MG63 (cell line): ENCODE measurements around the gene GEMIN2. TPM values are rescaled to one million over a fixed set of nuclear protein-coding genes. Genes with fewer than 3 reads are reported as not detected.
"Not testable (repeated sequence)": the region's sequence is repeated elsewhere in the genome, so short reads cannot be mapped to it uniquely, and the experiment has no call there.

Source experiments
- DNase-seq: peaks from one replicate; pipeline ENCODE4 v3.0.0-alpha.2; 2020
- H3K27me3 ChIP-seq: fragments of 250-450 bp; sonication (Bioruptor Pico); 2 replicates; pipeline ENCODE4 v1.5.1; 2020; ENCODE audit warnings: mild to moderate bottlenecking, moderate library complexity
- H3K36me3 ChIP-seq: fragments of 250-450 bp; sonication (Bioruptor Pico); 2 replicates; pipeline ENCODE4 v1.5.1; 2020; ENCODE audit warnings: mild to moderate bottlenecking, moderate library complexity
- H3K4me3 ChIP-seq: fragments of 250-450 bp; sonication (Bioruptor Pico); 2 replicates; pipeline ENCODE4 v1.5.1; 2020; ENCODE audit warnings: mild to moderate bottlenecking, moderate library complexity
- H3K9me3 ChIP-seq: fragments of 250-450 bp; sonication (Bioruptor Pico); 2 replicates; pipeline ENCODE4 v1.5.1; 2020; ENCODE audit warnings: mild to moderate bottlenecking, moderate library complexity
- total RNA-seq: library from RNA; depleted of rRNA; stranded (reverse); fragments of >200 nt; shearing (Covaris generic); gene quantifications from 2 replicates; pipeline ENCODE4 v1.2.3, GENCODE V29; 2014; ENCODE audit warnings: low replicate concordance; rRNA removed

GEMIN2 gene, protein sequence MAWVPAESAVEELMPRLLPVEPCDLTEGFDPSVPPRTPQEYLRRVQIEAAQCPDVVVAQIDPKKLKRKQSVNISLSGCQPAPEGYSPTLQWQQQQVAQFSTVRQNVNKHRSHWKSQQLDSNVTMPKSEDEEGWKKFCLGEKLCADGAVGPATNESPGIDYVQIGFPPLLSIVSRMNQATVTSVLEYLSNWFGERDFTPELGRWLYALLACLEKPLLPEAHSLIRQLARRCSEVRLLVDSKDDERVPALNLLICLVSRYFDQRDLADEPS
- 30.3 and 33.7 TPM in 2 replicates for total RNA-seq

DNA sequence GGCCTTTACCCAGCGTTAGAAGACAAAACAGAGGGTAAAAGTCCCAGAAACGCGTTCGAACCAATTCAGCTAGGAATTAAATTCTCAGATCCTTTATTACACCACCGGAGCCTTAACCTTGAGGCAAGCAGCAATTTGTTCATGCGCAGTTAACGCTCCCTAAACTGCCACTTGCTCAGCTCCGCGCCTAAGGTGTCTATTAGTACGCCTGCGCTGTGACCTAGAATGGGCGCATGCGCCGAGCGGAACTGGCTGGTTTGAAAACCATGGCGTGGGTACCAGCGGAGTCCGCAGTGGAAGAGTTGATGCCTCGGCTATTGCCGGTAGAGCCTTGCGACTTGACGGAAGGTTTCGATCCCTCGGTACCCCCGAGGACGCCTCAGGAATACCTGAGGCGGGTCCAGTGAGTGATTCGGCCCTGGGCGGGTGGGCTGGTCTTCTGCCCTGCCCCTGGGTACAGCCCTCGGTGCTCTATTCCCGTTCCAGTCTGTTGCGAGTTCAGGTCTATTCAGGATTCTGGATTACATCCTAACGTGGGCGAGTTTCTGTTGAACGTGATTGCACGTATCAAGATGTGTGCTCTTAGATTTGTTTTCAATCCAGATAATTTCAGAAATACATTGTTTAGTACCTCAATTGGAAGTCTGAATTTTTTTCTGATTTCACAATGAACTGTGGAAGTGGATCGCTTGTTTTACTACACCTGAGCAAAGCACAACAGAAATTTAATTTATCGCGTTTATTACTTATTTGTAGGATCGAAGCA, at the start of gene GEMIN2:
Gene GEMIN2, plus strand, starts transcription at position 251 of the 766 bp plus-strand sequence. Its CDS starts 16 bp downstream, at position 267.
- peaks cover 4% of the 10 kb centered on the region for H3K36me3 ChIP-seq
- peak; percentile 85 for DNase-seq

DNA sequence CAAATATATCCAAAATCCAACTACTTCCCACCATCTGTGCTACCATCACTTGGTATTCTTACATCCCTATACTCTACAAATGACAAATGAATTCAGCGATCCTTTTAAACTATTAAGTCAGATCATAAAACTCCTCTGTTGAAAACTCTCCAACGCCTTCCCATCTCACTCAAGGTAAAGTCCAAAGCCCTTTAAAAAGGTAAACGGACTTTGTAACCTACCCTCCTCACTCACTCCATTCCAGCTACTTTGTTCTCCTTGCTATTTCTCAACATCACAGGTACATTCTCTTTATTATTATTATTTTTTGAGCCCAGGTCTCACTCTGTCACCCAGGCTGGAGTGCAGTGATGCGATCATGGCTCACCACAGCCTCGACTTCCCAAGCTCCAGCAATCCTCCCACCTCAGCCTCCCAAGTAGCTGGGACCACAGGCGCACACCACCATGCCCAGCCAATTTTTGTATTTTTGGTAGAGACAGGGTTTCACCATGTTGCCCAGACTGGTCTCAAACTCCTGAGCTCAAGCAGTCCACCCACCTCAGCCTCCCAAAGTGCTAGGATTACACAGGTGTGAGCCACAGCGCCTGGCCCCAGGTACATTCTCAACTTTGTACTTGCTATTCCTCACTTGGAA, 44.8 kb upstream of the GEMIN2 start:
- H3K4me3 ChIP-seq, DNase-seq, H3K27me3 ChIP-seq, H3K9me3 ChIP-seq: not testable (repeated sequence)
- H3K36me3 ChIP-seq = peaks cover 12% of the 10 kb centered on the region

More for the DNA sequence above, at the start of gene GEMIN2:
- no peaks in the 10 kb centered on the region for H3K27me3 ChIP-seq
- H3K9me3 ChIP-seq = no peaks in the 10 kb centered on the region
- H3K4me3 ChIP-seq = peak within 1 kb of the TSS; percentile 77

DNA sequence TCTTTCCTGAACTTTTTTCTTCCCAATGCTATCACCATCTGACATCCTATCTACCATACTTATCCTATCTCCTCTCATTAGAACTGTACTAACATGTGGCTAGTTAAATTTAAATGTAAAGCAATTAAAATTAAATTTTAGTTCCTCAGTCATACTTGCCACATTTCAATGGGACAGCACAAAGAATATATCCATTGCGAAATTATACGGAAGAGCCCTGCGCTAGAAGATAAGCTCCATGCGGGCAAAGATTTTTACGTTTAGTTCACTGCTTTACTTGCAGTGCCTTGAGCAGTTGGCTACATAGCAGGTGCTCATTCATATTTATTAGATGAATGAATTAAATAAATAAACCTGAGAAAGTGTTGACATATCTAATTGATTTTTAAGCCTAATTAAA, 44.2 kb upstream of the GEMIN2 start:
- Histone ChIP-seq H3K27me3 (no peaks in the 10 kb centered on the region), H3K36me3 (peaks cover 13% of the 10 kb centered on the region), H3K9me3 (no peaks in the 10 kb centered on the region)

DNA sequence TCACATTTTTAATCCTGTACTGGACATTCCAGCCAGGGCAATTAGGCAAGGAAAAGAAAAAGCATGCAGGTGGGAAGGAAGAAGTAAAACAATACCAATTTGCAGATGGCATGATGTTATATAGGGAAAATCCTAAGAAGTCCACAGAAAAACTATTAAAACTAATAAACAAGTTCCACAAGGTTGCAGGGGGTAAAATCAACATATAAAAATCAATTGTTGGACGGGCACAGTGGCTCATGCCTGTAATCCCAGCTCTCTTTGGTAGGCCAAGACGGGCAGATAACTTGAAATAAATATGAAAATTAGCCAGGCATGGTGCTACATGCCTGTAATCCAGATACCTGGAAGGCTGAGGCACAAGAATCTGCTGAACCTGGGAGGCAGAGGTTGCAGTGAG, 43.0 kb upstream of the GEMIN2 start:
- Histone ChIP-seq H3K4me3 (no peak overlapping the region), H3K36me3 (peaks cover 13% of the 10 kb centered on the region)

More for the DNA sequence above, 44.2 kb upstream of the GEMIN2 start:
- no peak overlapping the region for H3K4me3 ChIP-seq
- DNase-seq = no peak

DNA sequence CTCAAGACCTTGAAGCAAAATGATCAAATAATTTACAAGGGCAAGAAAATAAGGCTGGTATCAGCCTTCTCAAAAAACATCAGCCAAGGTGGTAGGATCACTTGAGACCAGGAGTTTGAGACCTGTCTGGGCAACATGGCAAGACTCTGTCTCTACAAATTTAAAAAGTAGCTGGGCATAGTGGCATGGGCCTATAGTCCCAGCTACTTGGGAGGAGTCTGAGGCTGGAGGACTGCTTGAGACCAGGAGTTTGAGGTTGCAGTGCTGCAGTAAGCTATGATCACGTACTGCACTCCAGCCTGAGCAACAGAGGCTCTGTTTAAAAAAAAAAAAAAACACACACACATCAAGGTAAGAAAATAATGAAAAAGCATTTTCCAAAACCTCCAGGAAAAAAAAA, 33.2 kb upstream of the GEMIN2 start:
- Histone ChIP-seq H3K4me3 (no peak overlapping the region), H3K36me3 (peaks cover 10% of the 10 kb centered on the region), H3K27me3 (no peaks in the 10 kb centered on the region), H3K9me3 (no peaks in the 10 kb centered on the region)
- DNase-seq = no peak

More for the DNA sequence above, 43.0 kb upstream of the GEMIN2 start:
- no peak for DNase-seq
- no peaks in the 10 kb centered on the region for H3K27me3 ChIP-seq
- H3K9me3 ChIP-seq = no peaks in the 10 kb centered on the region

DNA sequence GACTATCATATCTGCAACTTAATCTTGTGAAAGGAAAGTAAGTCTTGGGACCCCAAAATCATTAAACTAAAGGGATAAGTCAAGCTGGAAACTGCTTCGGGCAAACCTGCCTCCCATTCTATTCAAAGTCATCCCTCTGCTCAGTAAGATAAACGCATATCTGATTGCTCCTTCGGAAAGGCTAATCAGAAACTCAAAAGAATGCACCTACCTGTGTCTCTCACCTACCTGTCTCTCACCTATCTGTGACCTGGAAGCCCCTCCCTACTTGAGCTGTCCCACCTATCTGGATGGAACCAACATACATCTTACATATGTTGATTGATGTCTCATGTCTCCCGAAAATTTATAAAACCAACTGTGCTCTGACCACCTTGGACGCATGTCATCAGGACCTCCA, 31.0 kb upstream of the GEMIN2 start:
- no peaks in the 10 kb centered on the region for H3K27me3 ChIP-seq
- H3K9me3 ChIP-seq = no peaks in the 10 kb centered on the region
- peaks cover 21% of the 10 kb centered on the region for H3K36me3 ChIP-seq
- H3K4me3 ChIP-seq = no peak overlapping the region
- no peak for DNase-seq

DNA sequence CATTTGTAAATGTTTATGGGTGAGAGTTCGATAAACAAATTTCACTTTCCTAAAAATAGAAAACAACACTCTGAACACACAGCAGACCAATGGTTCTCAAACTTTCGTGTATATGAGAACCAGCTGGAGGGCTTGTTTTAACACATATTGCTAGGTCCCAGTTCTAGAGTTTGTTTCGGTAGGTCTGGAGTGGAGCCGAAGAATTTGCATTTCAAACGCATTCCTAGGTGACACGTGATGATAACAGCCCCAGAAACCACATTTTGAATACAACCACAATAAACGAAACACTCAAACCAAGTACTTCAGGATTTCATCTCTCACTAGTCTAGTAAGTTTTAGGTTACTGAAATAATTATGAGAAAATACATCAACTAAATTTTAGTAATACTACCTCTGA, 28.2 kb upstream of the GEMIN2 start:
- DNase-seq = no peak
- H3K9me3 ChIP-seq = no peaks in the 10 kb centered on the region
- H3K4me3 ChIP-seq = no peak overlapping the region
- peaks cover 29% of the 10 kb centered on the region for H3K36me3 ChIP-seq
- no peaks in the 10 kb centered on the region for H3K27me3 ChIP-seq

DNA sequence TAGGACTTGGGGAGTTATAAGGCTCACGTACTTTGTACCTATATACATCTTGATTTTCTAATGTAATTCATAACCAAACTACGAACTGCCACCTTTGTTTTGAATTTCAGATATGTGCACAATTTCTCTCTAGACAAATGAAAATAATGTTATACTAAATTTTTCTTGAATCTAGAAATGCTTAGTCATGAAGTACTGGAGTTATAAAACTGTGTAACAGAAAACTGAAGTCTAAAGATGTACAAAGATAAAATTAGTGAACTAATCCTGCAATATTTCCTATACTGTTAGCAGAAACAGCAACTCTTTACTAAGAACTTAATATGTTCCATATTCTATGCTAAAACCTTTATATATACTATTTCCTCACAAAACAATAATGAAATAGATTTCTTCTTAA, 26.6 kb upstream of the GEMIN2 start:
- Histone ChIP-seq H3K27me3 (no peaks in the 10 kb centered on the region), H3K4me3 (no peak overlapping the region), H3K9me3 (no peaks in the 10 kb centered on the region), H3K36me3 (peaks cover 34% of the 10 kb centered on the region)
- no peak for DNase-seq

DNA sequence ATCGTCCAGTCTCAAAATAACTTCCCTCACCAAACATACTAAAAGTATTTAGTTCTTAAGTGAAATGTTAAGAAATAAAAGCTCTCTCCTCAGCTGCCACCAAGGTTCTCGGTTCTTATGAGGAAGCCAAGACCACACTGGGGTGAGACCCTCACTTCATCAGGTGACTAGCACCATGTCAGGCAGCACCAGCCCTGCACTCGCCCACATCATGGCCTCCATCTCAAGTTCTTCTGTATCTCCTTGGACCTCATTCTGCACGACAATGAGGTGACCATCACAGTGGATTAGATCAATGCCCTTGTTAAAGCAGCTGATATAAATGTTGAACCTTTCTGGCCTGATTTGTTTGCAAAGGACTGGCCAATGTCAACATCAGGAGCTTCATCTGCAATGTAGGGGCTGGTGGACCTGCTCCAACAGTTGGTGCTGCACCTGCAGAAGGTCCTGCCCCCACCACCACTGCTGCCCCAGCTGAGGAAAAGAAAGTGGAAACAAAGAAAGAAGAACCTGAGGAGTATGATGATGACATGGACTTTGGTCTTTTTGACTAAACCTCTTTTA, 23.5 kb upstream of the GEMIN2 start:
- DNase-seq = no peak
- no peak overlapping the region for H3K4me3 ChIP-seq
- H3K27me3 ChIP-seq = no peaks in the 10 kb centered on the region
- peaks cover 28% of the 10 kb centered on the region for H3K36me3 ChIP-seq
- no peaks in the 10 kb centered on the region for H3K9me3 ChIP-seq

DNA sequence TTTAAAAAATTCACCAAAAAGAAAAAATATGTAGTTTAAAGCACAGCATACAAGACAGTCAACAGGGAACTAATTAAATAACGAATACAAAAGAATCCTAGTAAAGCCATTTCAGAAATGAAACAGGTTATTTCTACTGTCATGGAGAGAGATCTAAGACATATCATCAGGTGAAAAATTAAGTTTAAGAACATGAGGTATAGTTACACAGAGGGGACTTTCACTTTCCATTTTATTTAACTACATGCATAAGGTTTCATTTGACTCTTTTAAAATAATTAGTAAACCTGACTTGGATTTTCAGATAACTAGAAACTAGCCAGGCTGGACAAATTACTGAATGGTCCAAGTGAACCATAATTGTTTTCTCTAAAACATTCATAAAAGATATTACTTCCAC, 22.4 kb upstream of the GEMIN2 start:
- no peaks in the 10 kb centered on the region for H3K27me3 ChIP-seq
- no peaks in the 10 kb centered on the region for H3K9me3 ChIP-seq
- peaks cover 27% of the 10 kb centered on the region for H3K36me3 ChIP-seq
- DNase-seq = no peak
- no peak overlapping the region for H3K4me3 ChIP-seq

DNA sequence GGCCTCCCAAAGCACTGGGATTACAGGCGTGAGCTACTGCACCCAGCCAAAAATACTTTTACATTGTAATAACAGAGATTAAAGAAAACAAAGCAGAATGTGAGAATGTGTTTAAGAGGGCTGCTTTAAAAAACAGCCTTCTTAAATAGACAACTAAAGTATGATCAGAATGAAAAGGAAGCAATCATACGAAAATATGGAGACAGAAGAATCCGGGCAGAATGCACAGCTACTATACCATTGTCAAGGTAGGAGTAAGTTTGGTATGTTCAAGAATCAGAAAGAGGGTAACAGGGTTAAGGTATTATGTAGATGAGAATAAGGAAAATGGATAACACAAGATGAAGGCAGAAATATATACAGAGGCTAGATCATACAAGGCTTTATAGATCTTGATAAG, 19.6 kb upstream of the GEMIN2 start:
- Histone ChIP-seq H3K4me3 (no peak overlapping the region), H3K36me3 (peaks cover 16% of the 10 kb centered on the region), H3K27me3 (no peaks in the 10 kb centered on the region), H3K9me3 (no peaks in the 10 kb centered on the region)
- no peak for DNase-seq

DNA sequence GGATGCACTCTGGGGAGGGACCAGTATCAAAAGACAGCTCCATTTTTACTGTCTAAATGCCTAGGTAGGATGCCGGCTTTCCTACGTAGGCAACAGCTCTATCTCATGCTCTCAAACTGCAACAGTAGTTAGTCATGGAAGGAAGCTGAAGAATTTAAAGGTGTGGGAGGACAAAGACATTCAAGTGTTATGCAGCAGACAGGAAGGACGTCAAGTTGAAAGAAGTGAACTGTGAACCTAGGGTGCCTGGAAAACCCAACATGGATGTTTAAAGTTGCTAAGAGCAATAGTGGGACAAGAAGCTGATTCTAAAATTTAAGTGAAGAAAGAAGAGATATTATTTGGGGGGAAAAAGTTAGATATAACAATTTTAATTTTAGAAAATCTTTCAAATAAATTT, 17.0 kb upstream of the GEMIN2 start:
- Histone ChIP-seq H3K9me3 (no peaks in the 10 kb centered on the region), H3K4me3 (no peak overlapping the region), H3K36me3 (peaks cover 2% of the 10 kb centered on the region), H3K27me3 (no peaks in the 10 kb centered on the region)
- no peak for DNase-seq

DNA sequence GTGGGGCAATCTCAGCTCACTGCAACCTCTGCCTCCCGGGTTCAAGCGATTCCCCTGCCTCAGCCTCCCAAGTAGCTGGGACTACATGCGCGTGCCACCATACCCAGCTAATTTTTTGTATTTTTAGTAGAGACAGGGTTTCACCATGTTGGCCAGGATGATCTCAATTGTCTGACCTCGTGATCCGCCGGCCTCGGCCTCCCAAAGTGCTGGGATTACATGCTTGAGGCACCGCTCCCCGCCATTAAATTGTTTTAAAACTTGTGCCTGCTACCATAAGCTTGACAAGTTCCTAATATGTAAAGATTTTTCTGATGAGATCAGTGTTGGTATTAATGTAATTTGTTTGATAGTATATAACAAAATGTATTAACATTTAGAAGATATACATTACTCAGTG, 14.9 kb upstream of the GEMIN2 start:
- not testable (repeated sequence) for H3K4me3 ChIP-seq, DNase-seq, H3K36me3 ChIP-seq, H3K27me3 ChIP-seq, H3K9me3 ChIP-seq

DNA sequence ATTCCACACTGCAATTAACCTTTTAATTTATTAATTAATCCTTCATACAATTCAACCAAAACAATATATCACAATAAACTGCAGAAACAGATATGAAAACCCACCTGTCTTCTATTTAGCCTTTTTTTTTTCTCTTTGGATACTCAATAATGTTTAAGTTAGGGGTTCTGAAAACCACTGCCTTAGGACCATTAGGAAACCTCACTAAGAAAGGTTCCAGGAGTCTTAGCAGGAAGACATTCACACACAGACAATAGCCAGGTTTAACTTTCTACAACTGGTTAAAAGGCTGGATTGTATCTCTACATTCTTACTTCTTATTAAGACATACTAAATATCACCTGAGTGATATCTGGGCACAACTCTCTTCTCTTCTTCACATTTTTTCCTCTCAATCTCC, 14.4 kb upstream of the GEMIN2 start:
- Histone ChIP-seq H3K36me3 (peaks cover 2% of the 10 kb centered on the region), H3K4me3 (no peak overlapping the region), H3K27me3 (no peaks in the 10 kb centered on the region), H3K9me3 (no peaks in the 10 kb centered on the region)
- DNase-seq = no peak

DNA sequence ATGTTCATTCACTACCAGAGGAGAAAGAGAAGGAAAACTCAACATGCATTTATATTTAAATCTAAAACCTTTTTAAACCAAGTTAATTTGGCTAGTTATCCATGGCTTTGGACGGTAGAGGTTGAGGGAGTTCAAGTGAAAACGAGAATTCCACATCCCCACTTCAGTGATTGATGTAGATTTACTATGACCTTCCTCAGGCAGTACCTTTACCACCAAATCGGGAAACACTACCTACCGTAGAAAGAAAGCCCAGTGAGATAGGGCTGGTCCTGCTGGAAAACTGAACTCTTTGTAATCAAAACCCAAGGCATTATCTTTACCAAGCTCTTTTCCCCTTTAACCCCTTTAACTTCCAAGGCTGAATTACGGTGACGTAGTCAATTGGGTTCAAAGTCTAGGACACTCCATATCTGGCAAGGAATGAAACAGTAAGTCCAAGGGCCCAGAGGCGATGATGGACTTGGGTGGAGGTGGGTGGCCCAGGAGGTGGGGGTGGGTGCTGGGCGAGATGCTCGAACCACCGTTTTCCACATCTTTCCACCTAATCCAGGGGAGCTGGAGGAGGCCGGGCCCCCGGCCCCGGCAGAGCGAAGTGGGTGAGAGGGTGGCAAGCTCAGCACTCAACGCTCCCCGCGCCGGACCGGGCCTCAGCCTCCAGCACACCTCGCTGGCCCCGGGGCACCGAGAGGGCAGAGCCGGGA, 11.7 kb upstream of the GEMIN2 start:
- Histone ChIP-seq H3K27me3 (no peaks in the 10 kb centered on the region), H3K9me3 (no peaks in the 10 kb centered on the region), H3K4me3 (peak overlapping the region; percentile 82), H3K36me3 (no peaks in the 10 kb centered on the region)
- no peak for DNase-seq
